ENCODE results near the gene OBSCN. TPM values are rescaled to one million over a fixed set of nuclear protein-coding genes. Genes with fewer than 3 reads are reported as not detected.

Gene OBSCN
- total and polyA plus RNA-seq, 12 donors = 0.90 to 18.0 (median 5.9) TPM

- no peaks in the 10 kb centered on the region for H3K27me3 ChIP-seq
- peak in 3 of 7 donors; percentile 13 to 50 (median 15) for DNase-seq
- peaks cover 21 to 24% of the 10 kb centered on the region in 2 donors for H3K4me1 ChIP-seq (replicated peaks in 1 of 2)
- no peaks in the 10 kb centered on the region for H3K36me3 ChIP-seq (replicated peaks in 1 of 2)
- no peak overlapping the region for H3K27ac ChIP-seq
- TF ChIP-seq POLR2A (IDR thresholded peaks at IDR 0.05) = no peak
- no peak for TF ChIP-seq CTCF (IDR thresholded peaks at IDR 0.05)
- H3K9me3 ChIP-seq (replicated peaks in 1 of 3) = no peaks in the 10 kb centered on the region
- WGBS, 4 donors = 81 to 85% (median 84%) methylated on average over 13 to 20 of the region's 20 CpGs; no CpG with 5 or more reads in 1 of the 4 donors
- intact Hi-C loops (cut with DNase I) = no loop called here
- no peak overlapping the region for H3K4me3 ChIP-seq
Observed at GRCh38 chr1:228365271-228366061, 157.6 kb downstream of the OBSCN start.

GRCh38 chr1:228366062-228366865 lies 158.4 kb downstream of the OBSCN start:
- intact Hi-C loops (cut with DNase I) = no loop called here
- peaks cover 13 to 18% of the 10 kb centered on the region in 2 donors for H3K4me1 ChIP-seq (replicated peaks in 1 of 2)
- H3K4me3 ChIP-seq = no peak overlapping the region
- H3K9me3 ChIP-seq (replicated peaks in 1 of 3) = no peaks in the 10 kb centered on the region
- H3K27ac ChIP-seq = no peak overlapping the region
- H3K27me3 ChIP-seq = no peaks in the 10 kb centered on the region
- DNase-seq = peak in 4 of 7 donors; percentile 10 to 41 (median 14)
- H3K36me3 ChIP-seq (replicated peaks in 1 of 2) = no peaks in the 10 kb centered on the region
- WGBS, 4 donors = 83 to 90% (median 88%) methylated on average over 11 to 23 of the region's 23 CpGs
- no peak for TF ChIP-seq POLR2A (IDR thresholded peaks at IDR 0.05)

GRCh38 chr1:228366866-228367741 lies 159.3 kb downstream of the OBSCN start:
- Histone ChIP-seq H3K27ac (no peak overlapping the region), H3K4me3 (no peak overlapping the region), H3K9me3 (replicated peaks in 1 of 3) (no peaks in the 10 kb centered on the region), H3K27me3 (no peaks in the 10 kb centered on the region), H3K36me3 (replicated peaks in 1 of 2) (no peaks in the 10 kb centered on the region), H3K4me1 (replicated peaks in 1 of 2) (peaks cover 12 to 16% of the 10 kb centered on the region in 2 donors)
- intact Hi-C loops (cut with DNase I) = no loop called here
- TF ChIP-seq POLR2A (IDR thresholded peaks at IDR 0.05) (no peak), CTCF (IDR thresholded peaks at IDR 0.05) (no peak)
- 56 to 74% (median 66%) methylated on average over 5 to 24 of the region's 24 CpGs for WGBS, 4 donors
- peak in 4 of 7 donors; percentile 10 to 52 (median 19) for DNase-seq

All from adrenal gland (tissue), 12 donors.